Measurements from ENCODE around the gene MRPS26.
"Not testable (repeated sequence)": the region's sequence is repeated elsewhere in the genome, so short reads cannot be mapped to it uniquely, and the experiment has no call there.

MRPS26 gene

DNA sequence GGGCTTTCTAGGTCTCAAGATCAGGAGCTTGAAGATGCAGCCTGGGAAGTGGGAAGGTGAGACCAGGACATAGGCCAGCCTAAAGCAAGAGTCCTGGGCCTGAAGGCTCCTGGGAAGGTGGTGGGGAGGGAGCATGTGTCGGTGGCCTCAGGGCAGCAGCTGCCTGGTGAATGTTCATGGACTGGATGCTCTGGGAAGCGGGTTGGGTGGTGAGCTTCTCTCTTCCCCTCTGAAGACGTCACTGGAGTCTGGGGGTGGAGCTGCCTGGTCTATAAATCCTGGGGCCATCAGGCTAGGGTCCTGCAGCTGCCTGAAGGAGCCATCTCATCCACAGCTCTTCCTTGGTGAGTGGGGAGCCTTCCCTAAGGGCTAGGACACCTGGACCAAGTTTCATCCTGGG is 2.5 kb upstream of the MRPS26 start, which contains the start of gene GNRH2:
TSS of gene GNRH2 (plus strand) at position 301 of the 400 bp plus-strand sequence. CDS start 793 bp downstream, outside the sequence.
- no peak for DNase-seq

DNA sequence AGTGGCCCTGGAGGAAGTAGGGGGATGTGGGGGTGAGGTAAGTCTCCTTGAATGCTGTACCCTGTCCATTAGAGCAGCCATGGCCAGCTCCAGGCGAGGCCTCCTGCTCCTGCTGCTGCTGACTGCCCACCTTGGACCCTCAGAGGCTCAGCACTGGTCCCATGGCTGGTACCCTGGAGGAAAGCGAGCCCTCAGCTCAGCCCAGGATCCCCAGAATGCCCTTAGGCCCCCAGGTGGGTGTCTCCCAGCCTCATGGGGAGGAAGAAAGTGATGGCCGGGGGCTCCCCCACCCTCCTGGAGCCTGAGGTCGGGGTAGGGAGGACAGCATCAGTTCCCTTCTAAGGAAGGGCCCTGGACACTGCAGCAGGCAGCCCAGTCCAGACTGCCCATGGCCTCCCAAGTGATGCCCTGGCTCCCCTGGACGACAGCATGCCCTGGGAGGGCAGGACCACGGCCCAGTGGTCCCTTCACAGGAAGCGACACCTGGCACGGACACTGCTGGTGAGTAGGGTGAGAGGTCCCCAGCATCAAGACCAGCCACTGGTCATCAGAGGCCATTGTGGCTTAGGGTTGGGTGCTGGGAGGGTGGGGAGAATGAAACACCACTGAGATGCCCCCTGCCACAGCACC is 1.4 kb upstream of the MRPS26 start:
- DNase-seq, result no peak

DNA sequence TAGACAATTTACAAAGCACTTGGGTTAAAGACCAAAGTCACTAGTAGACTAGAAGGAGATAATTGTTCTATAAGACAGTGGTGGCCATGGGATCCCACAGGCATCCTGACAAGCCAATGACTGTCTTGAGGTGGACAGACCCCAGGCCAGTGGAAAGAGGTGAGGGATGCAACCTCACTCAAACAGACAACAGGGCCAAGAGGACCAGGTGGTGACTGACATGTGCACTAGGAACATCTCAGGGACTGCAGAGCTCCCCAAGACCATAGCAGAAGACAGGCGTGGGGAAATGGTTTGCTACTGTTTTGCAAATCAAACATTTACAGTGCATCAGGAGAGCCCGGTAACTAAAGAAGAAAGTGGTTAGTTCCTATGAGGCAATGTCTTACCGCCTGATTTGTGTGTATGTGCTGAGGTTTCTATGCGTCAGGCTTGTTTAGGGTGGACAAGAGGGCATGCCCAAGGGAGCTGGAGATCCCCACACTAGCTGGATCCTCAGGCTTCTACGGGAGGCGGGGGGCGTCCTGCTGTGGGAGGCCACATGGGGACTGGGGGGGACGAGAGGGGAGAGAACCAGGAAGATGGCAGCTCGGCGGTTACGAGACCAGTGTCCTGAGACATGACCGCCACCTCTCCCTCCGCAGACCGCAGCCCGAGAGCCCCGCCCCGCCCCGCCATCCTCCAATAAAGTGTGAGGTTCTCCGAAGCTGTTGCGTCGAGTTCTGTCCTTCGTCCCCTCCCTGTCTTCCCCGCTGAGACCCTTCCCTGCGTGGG is 623 bp upstream of the MRPS26 start:
- no peak for DNase-seq

DNA sequence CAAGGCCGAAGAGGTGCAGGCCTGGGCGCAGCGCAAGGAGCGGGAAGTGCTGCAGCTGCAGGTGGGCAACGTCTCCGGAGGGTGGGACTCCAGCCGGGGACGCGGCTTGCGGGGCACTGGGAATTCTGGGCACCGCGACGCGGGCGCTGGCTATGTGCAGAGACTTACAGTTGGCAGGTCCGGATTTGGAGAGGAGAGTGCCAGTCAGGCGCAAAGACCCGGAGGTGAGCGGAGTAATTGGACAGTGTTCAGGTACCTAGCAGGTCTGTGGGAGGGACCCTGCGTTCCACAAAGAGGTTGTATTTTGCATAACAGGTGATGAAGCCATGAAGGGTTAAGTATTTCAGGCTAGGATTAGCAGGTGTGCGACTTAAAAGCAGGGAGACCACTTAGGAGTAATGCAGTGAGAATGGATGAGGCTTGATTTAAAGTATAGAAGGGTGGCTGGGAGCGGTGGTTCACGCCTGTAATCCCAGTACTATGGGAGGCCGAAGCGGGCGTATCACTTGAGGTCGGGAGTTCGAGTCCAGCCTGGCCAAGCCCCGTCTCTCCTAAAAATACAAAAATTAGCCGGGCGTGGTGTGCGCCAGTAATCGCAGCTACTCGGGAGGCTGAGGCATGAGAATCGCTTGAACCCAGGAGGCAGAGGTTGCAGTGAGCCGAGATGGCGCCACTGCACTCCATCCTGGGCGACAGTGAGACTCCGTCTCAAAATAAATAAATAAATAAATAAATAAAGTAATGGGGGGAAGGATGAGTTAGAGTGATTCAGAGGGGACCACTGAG is 1.0 kb downstream of the MRPS26 start:
- DNase-seq, result peak; percentile 28

DNA sequence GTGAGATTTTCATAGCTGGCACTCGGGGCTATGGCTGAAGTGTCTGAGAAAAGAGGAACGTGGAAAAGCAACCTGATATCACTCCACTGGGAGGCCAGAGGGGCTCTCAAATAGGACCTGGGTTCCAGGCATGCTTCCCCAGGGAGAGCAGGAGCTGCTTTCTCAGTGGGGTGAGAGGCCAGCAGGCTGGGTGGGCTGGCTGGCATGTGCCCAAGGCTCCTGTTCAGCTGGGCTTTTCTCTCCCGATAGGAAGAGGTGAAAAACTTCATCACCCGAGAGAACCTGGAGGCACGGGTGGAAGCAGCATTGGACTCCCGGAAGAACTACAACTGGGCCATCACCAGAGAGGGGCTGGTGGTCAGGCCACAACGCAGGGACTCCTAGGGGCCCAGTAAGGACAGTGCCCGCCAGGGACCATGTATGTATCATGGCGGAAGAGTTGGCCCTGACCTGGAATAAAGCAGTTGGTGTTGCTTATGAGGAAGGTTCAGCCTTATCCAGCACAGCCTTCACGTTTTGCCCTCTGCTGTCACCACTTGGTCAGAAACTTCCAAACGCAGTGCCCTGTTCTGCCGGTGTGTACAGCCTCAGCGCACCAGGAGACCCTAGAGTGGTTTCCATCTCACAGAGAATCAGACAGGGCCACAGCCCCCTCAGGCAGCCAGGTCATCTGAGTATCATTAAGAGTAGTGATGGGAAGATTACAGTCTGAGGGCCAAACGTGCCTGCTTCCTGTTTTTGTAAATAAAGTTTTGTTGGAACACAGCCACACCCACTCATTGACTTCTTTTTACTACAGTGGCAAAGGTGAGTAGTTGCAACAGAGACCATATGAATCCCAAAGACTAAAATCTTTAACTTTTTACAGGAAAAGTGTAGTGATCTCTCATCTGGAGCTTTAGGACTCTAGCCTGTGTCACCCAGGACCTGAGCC is 1.9 kb downstream of the MRPS26 start:
- no peak for DNase-seq

DNA sequence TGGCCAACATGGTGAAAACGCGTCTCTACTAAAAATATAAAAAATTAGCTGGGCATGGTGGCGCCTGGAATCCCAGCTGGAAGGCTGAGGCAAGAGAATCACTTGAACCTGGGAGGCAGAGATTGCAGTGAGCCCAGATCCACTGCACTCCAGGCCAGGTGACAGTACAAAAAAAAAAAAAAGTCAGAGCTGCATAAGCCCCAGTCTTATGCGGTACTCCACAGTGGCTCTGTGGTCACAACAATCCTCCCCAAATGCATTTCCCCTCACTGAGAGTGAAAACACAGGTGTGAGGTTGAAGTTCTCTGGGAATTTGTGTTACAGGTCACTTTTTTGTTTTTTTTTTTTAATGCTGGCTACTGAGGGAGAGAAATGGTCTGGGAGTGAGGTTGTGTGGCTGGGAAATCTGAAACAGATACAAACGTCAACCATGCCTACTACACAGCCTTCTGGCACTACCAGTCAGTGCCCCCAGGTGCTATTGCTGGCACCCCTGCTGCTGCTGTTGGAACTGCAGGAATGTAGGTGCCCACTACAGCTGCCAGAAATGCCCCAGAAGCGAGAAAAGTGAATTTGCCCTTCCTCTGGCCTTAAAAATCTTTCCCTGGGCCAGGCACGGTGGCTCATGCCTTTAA is 5.7 kb downstream of the MRPS26 start:
- no peak for DNase-seq

DNA sequence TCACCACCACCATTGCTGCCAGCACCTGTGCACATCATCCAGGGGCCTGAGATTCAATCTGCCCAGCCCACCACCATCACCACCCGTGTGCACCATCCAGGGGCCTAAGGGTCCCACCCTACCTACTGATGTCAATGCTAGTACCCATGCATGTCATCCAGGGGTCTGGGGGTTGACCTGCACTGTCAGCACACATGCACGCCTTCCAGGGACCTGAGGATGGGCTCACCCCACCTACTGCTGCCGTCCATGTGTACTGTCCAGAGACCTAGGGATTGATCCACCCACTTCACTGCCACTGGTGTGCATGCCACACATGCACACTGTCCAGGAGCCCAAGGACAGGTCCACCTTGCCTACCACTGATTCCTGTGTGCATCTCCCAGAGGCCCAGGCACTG is 13.6 kb downstream of the MRPS26 start:
- no peak for DNase-seq

DNA sequence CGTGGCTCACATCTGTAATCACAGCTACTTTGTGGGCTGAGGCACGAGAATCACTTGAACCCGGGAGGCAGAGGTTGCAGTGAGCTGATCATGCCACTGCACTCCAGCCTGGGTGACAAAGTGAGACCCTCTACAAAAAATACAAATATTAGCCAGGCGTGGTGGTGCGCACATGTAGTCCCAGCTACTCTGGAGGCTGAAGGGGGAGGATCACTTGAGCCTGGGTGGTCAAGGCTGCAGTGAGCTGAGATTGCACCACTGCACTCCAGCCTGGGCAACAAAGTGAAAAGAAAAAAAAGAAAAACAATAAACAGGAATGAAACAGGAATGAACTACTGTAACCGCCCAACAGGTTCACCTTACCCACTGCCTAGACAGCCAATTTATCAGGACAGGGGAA is 18.3 kb downstream of the MRPS26 start:
- not testable (repeated sequence) for DNase-seq

DNA sequence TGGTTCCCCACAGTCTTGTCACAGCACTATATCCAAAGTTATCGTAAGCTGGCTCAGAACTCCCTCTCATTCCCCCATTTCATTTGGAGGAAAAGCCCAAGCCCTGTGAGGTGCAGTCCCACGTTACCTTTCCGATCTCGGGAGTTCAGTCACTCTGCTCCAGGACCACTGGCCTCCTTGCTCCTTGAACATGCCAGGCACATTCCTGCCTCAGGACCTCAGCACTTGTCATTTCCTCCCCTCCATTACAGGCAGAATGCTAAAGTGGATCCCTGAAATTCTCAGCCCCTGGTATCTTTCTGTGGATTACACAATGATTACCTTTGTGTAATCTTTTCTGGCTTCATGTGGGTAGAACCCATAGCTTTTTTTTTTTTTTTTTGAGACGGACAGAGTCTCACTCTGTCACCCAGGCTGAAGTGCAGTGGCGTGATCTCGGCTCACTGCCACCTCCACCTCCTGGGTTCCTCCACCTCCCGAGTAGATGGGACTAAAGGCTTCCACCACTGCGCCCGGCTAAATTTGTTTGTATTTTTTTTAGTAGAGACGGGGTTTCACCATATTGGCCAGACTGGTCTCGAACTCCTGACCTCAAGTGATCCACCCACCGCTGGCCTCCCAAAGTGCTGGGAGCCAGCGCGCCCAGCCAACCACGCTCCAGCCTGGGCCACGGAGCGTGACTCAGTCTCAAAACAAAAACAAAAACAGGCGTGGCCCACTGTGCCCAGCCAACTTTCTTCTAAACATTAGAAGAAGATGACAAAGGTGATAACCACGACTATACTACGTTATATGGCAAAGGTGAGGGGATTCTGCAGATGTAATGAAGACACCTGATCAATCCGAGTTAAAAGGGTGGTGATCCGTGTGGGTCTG is 21.5 kb downstream of the MRPS26 start:
- DNase-seq, result no peak

DNA sequence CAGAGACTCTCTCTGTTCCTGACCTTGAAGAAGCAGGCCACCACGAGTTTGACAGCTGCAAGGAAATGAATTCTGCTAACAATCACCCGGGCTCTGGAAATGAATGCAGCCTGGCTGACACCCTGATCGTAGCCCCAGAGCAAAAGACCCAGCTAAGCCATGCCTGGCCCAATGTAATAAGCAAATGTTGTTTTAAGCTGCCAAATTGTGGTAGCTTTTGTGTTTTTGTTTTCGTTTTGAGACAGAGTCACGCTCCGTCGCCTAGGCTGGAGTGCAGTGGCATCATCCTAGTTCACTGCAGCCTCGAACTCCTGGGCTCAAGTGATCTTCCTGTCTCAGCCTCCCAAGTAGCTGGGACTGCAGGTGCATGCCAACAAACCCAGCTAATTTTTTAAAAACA is 22.2 kb downstream of the MRPS26 start:
- DNase-seq, result no peak

DNA sequence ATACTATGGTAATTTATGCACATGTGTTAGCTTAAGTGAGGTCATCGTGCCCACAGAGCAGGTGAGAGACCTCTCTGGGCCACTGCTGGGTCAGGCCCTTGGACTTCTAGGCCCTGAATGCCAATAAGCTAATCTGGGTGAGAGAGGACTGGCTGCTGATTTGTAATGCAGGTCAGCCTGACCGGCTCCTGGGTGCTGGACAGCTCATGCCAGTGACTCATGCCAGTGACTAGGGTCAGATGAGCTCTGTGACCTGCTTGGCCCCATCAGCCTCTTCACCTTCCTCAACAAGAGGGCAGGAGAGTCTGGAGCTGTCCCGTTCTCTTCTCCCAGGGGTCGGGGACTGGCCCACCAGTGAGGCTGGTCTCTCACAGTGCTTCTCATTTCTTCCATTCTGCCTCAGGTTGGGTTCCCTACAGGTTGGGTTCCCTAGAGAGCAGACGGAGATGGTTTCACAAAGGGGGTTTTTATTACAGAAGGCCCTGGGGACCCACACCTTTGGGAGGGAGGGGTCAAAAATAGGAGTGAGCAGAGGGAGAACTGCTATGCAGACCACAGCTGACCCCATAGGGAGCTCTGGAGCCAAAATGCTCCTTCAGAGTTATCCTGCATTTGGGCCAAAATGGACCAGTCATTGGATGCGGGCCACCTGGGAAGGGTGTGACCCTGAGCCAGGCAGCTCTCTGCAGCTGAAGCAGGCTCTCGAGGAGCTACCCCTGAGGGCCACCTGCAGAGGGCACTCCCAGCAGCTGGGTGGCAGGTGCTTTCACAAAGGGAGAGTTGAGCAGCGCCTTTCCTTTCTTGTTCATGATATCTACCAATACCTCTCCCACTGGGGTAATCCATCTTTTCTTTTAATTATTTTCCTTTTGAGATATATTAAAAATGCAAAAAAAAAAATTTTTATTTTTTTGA is 23.4 kb downstream of the MRPS26 start:
- DNase-seq, result no peak

DNA sequence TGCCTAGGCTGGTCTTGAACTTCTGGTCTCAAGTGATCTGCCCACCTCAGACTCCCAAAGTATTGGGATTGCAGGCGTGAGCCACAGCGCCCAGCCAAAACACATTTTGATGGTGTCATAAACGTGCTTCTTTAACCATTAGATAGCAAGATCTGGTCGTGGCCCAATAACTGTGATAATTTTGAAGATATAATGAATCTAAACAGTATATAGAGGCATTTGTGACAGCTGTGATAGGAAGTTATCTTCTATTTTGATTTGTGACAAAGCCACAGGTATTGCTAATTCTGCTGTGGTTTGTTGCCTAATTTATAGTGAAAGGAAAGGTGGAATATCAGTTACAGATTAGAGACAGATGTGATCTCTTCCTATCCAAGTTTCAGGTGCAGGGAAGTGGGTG is 24.9 kb downstream of the MRPS26 start:
- DNase-seq, result no peak

DNA sequence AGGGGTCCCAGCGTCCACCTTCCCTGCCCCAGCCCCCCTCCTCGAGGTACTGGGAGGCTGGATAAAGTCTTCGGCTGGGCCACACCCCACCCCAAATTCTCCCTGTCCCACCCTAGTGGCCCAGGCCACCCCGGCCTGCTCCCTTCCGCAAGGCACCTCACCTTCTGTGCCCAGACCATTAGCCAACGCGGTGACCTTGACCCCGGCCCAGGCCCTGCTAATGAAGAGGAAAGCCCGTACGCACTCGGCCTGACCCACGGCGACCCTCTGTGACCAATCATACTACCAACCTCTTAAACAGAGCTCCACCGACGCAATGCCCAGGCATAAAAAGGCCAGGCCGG is 25.4 kb downstream of the MRPS26 start:
- DNase-seq, result no peak

DNA sequence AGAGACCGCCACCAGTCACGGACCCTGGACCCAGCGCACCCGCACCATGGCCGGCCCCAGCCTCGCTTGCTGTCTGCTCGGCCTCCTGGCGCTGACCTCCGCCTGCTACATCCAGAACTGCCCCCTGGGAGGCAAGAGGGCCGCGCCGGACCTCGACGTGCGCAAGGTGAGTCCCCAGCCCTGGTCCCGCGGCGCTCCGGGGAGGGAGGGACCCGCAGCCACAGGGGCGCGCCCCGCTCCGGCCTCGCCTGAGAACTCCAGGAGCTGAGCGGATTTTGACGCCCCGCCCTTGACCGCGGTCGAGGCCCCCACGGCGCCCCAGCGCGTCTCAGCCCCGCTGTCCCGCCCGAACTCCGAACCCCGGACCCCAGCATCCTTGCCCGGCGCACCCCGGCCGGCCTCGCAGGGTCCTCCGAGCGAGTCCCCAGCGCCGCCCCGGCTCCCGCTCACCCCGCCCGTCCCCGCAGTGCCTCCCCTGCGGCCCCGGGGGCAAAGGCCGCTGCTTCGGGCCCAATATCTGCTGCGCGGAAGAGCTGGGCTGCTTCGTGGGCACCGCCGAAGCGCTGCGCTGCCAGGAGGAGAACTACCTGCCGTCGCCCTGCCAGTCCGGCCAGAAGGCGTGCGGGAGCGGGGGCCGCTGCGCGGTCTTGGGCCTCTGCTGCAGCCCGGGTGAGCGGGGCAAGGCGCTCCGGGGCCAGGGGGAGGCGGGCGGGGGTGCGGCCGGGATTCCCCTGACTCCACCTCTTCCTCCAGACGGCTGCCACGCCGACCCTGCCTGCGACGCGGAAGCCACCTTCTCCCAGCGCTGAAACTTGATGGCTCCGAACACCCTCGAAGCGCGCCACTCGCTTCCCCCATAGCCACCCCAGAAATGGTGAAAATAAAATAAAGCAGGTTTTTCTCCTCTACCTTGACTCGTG is 26.0 kb downstream of the MRPS26 start, which contains the start of gene OXT:
TSS of gene OXT (plus strand) at position 11 of the 920 bp plus-strand sequence. CDS start at position 47, 36 bp downstream.
- DNase-seq, result peak; percentile 62

DNA sequence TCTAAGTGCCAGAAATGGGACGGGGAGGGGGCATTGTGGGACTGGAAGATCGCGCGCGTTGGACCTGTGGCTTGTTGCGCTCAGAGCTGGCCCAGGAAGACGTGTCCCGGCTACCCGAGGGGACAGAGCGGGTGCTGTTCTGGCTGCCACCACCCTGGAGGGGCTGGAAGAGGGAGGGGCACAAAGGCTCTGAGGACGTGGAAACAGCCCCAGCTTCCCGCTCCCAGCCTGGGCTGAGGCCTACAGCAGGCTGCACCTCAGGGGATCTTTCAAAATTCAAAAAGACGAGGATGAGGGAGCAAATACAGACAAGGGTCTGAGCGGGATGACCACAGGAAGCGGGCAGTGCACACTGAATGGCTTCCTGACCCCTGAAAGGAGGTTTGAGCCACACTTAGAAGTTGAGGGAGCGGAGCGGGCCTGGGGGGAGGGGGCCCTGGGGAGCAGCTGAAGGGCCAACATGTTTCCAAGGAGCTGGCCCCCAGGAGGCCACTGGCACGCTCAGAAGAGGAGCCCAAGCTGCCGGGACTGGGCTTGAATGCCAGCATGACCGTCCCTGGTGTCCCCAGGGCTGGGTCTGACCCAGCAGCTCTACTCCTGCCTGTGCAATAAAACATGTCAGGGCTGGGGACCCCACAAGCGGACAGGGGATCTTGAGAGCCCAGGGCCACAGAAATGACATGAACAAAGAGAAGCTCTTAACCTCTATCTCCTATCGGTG is 26.8 kb downstream of the MRPS26 start:
- no peak for DNase-seq

DNA sequence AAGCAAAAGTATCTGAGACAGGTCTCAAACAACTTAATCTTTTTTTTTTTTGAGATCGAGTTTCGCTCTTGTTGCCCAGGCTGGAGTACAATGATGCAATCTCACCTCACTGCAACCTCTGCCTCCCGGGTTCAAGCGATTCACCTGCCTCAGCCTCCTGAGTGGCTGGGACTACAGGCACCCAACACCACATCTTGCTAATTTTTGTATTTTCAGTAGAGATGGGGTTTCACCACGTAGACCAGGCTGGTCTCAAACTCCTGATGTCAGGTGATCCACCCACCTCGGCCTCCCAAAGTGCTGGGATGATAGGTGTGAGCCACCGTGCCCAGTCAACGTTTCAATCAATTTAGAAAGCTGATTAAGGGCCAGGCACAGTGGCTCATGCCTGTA is 27.4 kb downstream of the MRPS26 start:
- not testable (repeated sequence) for DNase-seq

DNA sequence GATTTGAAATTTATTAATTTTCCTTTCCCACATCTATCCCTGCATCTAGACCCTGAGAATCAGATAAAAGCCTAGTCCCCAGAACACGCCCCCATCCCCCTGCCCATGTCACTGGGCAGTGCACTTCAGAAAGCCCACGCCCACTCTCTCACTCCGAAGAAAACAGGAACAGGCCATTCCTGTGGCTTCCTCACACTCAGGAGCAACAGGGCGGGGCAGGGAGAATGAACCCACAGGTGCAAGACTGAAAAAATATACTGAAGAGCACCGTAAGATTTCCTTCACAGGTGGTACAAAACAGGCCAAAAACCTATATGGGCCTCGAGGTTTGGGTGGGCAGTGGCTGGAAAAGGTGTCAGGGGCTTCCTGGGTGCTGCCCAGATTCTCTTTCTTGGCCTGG is 29.0 kb downstream of the MRPS26 start:
- no peak for DNase-seq

DNA sequence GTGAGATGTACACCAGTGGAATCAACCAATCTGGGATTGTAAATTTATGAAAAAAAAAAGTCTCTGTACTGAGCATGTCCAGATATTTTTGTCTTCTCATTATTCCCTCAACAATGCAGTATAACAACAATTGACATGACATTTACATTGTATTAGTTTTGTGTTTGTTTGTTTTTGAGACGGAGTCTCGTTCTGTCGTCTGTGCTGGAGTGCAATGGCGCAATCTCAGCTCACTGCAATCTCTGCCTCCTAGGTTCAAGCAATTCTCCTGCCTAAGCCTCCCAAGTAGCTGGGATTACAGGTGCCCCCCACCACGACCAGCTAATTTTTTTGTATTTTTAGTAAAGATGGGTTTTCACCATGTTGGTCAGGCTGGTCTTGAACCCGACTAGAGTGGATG is 29.5 kb downstream of the MRPS26 start:
- not testable (repeated sequence) for DNase-seq

All from activated CD4-positive, alpha-beta T cell treated with anti-CD3 and anti-CD28 coated beads, Interleukin-2, Interleukin-6, amounts not matched to agents 100 ng/mL and 50 ng/mL, durations not matched to agents 16 hours and 8 hours (primary cell).